ENCODE measurements around the gene HSPB1. TPM values are rescaled to one million over a fixed set of nuclear protein-coding genes. Genes with fewer than 3 reads are reported as not detected.

Gene HSPB1
- total and polyA plus RNA-seq, 2 of the 13 experiments (the other 11 are each of a cell fraction or from before 2014, with no cell fraction given): 21.0 to 38.6 TPM

DNA sequence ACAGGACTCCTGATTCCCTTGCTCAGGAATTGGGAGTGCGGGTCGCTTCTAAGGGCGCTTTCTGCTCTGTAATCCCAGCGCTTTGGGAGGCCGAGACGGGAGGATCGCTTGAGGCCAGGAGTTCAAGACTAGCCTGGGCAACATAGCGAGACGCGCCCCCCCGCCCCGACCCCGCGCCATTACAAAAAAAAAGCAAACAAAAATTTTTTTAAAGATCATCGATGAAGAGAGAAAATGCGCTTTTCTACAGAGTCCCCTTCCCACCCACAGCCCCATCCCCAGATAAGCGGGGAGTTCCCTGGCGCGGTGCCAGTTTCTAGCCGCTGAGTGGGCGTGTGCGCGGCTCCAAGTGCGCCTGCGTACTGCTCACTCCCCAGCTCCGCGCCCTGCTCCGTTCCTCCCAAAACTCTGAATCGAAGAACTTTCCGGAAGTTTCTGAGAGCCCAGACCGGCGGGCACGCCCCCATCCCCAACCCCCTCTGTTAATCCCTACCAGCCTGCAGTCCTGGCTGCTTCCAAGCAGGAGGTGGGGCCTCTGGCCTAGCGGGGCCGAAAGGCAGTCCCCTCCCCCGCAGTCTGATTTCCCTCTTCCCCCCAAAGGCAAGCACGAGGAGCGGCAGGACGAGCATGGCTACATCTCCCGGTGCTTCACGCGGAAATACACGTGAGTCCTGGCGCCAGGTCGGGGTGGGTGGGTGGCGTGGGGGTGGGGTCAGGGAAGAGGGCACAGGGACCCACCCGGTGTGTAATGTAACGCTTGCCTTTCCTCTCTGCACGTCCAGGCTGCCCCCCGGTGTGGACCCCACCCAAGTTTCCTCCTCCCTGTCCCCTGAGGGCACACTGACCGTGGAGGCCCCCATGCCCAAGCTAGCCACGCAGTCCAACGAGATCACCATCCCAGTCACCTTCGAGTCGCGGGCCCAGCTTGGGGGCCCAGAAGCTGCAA is 1.0 kb downstream of the HSPB1 start:
- POLR2A ChIA-PET: interaction anchor here (0.6 to 6.2 kb wide), 8 partner anchors 9 to 137 kb away, joined by 3 to 56 read pairs (median 4); no protein-coding TSS in a partner anchor
- H3K9ac ChIP-seq (ENCODE audit: insufficient read depth, low read depth, low read length): peak overlapping the region; percentile 67
- H2AFZ ChIP-seq (ENCODE audit: low read length): no peak overlapping the region
- no TSS peak for BruUV-seq (replicated peaks)
- H3K27me3 ChIP-seq (ENCODE audit: control insufficient read depth in 1 of 2, insufficient read depth in 2 of 2, low read length in 2 of 2): no peaks in the 10 kb centered on the region
- peak; percentile 86 for DNase-seq (ENCODE audit: low spot score)
- H3K4me3 ChIP-seq (replicated peaks in 1 of 3; ENCODE audit: insufficient read depth in 1 of 3, low read depth in 2 of 3, low read length in 3 of 3): peak overlapping the region; percentile 62 to 81 (median 64)
- CTCF ChIA-PET (ENCODE audit: low intra/inter-chr PET ratio, low total read pairs): interaction anchor here (3.0 kb wide), 1 partner anchor 11 kb away, joined by 14 read pairs; no protein-coding TSS in a partner anchor
- no peaks in the 10 kb centered on the region for H3K36me3 ChIP-seq (replicated peaks in 1 of 2; ENCODE audit: control insufficient read depth in 1 of 2, insufficient read depth in 2 of 2, low read length in 2 of 2)
- WGBS (ENCODE audit: low lambda C conversion rate): 12% methylated on average over 31 of the region's 56 CpGs
- no peaks in the 10 kb centered on the region for H3K9me3 ChIP-seq (ENCODE audit: low read length)
- peaks cover 72% of the 10 kb centered on the region for H3K4me1 ChIP-seq (ENCODE audit: insufficient read depth, low read length)
- H3K27ac ChIP-seq (ENCODE audit: extremely low read length, insufficient read depth, low read length): peak overlapping the region; percentile 23
- peak; percentile 59 for ATAC-seq
- in situ Hi-C loops (cut with HindIII; ENCODE audit: extremely low pct_ligation_motif_present, low pct_unique_long_range_greater_than_20kb): no loop called here
- H4K20me1 ChIP-seq (ENCODE audit: insufficient read depth, low read length): no peaks in the 10 kb centered on the region
- H3K4me2 ChIP-seq (ENCODE audit: low read depth, low read length): peak overlapping the region; percentile 88
- peak; percentile 42 for FAIRE-seq
- intact Hi-C loops (cut with micrococcal nuclease; ENCODE audit: unreplicated experiment): no loop called here
- H3K79me2 ChIP-seq (ENCODE audit: insufficient read depth, low read length): no peaks in the 10 kb centered on the region
- TF ChIP-seq, protein P1, sequence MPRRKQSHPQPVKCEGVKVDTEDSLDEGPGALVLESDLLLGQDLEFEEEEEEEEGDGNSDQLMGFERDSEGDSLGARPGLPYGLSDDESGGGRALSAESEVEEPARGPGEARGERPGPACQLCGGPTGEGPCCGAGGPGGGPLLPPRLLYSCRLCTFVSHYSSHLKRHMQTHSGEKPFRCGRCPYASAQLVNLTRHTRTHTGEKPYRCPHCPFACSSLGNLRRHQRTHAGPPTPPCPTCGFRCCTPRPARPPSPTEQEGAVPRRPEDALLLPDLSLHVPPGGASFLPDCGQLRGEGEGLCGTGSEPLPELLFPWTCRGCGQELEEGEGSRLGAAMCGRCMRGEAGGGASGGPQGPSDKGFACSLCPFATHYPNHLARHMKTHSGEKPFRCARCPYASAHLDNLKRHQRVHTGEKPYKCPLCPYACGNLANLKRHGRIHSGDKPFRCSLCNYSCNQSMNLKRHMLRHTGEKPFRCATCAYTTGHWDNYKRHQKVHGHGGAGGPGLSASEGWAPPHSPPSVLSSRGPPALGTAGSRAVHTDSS (CRISPR knock-in tag; conservative IDR thresholded peaks at IDR 0.05): no peak
- peak; percentile 56 for TF ChIP-seq HNRNPK (IDR thresholded peaks at IDR 0.05; ENCODE audit: low read depth, low read length, poor library complexity, severe bottlenecking)
- TF ChIP-seq ZNF589 (CRISPR knock-in tag; conservative IDR thresholded peaks at IDR 0.05): no peak
- TF ChIP-seq ELF3 (CRISPR knock-in tag; IDR thresholded peaks at IDR 0.05): peak; percentile 81
- TF ChIP-seq SPEN (CRISPR knock-in tag; IDR thresholded peaks at IDR 0.05; ENCODE audit: low read depth): peak; percentile 62; the same call in 1 of the 2 replicates
- TF ChIP-seq, protein P2, sequence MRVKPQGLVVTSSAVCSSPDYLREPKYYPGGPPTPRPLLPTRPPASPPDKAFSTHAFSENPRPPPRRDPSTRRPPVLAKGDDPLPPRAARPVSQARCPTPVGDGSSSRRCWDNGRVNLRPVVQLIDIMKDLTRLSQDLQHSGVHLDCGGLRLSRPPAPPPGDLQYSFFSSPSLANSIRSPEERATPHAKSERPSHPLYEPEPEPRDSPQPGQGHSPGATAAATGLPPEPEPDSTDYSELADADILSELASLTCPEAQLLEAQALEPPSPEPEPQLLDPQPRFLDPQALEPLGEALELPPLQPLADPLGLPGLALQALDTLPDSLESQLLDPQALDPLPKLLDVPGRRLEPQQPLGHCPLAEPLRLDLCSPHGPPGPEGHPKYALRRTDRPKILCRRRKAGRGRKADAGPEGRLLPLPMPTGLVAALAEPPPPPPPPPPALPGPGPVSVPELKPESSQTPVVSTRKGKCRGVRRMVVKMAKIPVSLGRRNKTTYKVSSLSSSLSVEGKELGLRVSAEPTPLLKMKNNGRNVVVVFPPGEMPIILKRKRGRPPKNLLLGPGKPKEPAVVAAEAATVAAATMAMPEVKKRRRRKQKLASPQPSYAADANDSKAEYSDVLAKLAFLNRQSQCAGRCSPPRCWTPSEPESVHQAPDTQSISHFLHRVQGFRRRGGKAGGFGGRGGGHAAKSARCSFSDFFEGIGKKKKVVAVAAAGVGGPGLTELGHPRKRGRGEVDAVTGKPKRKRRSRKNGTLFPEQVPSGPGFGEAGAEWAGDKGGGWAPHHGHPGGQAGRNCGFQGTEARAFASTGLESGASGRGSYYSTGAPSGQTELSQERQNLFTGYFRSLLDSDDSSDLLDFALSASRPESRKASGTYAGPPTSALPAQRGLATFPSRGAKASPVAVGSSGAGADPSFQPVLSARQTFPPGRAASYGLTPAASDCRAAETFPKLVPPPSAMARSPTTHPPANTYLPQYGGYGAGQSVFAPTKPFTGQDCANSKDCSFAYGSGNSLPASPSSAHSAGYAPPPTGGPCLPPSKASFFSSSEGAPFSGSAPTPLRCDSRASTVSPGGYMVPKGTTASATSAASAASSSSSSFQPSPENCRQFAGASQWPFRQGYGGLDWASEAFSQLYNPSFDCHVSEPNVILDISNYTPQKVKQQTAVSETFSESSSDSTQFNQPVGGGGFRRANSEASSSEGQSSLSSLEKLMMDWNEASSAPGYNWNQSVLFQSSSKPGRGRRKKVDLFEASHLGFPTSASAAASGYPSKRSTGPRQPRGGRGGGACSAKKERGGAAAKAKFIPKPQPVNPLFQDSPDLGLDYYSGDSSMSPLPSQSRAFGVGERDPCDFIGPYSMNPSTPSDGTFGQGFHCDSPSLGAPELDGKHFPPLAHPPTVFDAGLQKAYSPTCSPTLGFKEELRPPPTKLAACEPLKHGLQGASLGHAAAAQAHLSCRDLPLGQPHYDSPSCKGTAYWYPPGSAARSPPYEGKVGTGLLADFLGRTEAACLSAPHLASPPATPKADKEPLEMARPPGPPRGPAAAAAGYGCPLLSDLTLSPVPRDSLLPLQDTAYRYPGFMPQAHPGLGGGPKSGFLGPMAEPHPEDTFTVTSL (CRISPR knock-in tag; IDR thresholded peaks at IDR 0.05; ENCODE audit: borderline replicate concordance): no peak
- TF ChIP-seq, protein P3, sequence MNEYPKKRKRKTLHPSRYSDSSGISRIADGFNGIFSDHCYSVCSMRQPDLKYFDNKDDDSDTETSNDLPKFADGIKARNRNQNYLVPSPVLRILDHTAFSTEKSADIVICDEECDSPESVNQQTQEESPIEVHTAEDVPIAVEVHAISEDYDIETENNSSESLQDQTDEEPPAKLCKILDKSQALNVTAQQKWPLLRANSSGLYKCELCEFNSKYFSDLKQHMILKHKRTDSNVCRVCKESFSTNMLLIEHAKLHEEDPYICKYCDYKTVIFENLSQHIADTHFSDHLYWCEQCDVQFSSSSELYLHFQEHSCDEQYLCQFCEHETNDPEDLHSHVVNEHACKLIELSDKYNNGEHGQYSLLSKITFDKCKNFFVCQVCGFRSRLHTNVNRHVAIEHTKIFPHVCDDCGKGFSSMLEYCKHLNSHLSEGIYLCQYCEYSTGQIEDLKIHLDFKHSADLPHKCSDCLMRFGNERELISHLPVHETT (CRISPR knock-in tag; conservative IDR thresholded peaks at IDR 0.05): no peak
- no peak for TF ChIP-seq EHMT2 (IDR thresholded peaks at IDR 0.05; ENCODE audit: borderline replicate concordance, low read depth, low read length)
- no peak for TF ChIP-seq KMT2B (CRISPR knock-in tag; IDR thresholded peaks at IDR 0.05)
- TF ChIP-seq BORCS8-MEF2B (CRISPR knock-in tag; IDR thresholded peaks at IDR 0.05): no peak; the same call in 1 of the 2 replicates
- TF ChIP-seq YEATS4 (CRISPR knock-in tag; IDR thresholded peaks at IDR 0.05; ENCODE audit: borderline replicate concordance): 0 out of 2 replicates have a peak, but pooled peaks have one; percentile 40
- TF ChIP-seq ZSCAN20 (CRISPR knock-in tag; IDR thresholded peaks at IDR 0.05; ENCODE audit: borderline replicate concordance): no peak
- TF ChIP-seq ZFP62 (CRISPR knock-in tag; IDR thresholded peaks at IDR 0.05): no peak
- no peak for TF ChIP-seq TP53 (CRISPR knock-in tag; conservative IDR thresholded peaks at IDR 0.05)
- no peak for TF ChIP-seq MEF2D (CRISPR knock-in tag; IDR thresholded peaks at IDR 0.05)

All from HepG2 (cell line).